Glutamatergic neuron (in vitro differentiated cells): ENCODE results near the gene RAD51AP2. TPM values are rescaled to one million over a fixed set of nuclear protein-coding genes. Genes with fewer than 3 reads are reported as not detected.

ENCODE experiments used
- DNase-seq: peaks from one replicate; pipeline ENCODE4 v3.0.0; 2022
- H3K27ac Mint-ChIP-seq: one replicate; pipeline ENCODE4 v1.8.0; 2020; ENCODE audit warnings: mild to moderate bottlenecking, mixed read lengths, inconsistent platforms; ENCODE audit not compliant: unreplicated experiment
- H3K27me3 Mint-ChIP-seq: one replicate; pipeline ENCODE4 v1.8.0; 2020; ENCODE audit warnings: mild to moderate bottlenecking, moderate library complexity, mixed read lengths, inconsistent platforms; ENCODE audit not compliant: unreplicated experiment
- H3K36me3 Mint-ChIP-seq: one replicate; pipeline ENCODE4 v1.8.0; 2020; ENCODE audit warnings: mild to moderate bottlenecking, mixed read lengths, inconsistent platforms; ENCODE audit not compliant: unreplicated experiment
- H3K4me1 Mint-ChIP-seq: one replicate; pipeline ENCODE4 v1.8.0; 2020; ENCODE audit warnings: mild to moderate bottlenecking, low read depth, mixed read lengths, inconsistent platforms; ENCODE audit not compliant: unreplicated experiment
- H3K4me3 Mint-ChIP-seq: one replicate; pipeline ENCODE4 v1.8.0; 2020; ENCODE audit warnings: mild to moderate bottlenecking, mixed read lengths, inconsistent platforms; ENCODE audit not compliant: unreplicated experiment
- H3K9me3 Mint-ChIP-seq: one replicate; pipeline ENCODE4 v1.8.0; 2020; ENCODE audit warnings: mild to moderate bottlenecking, moderate library complexity, mixed read lengths, inconsistent platforms; ENCODE audit not compliant: unreplicated experiment
- CTCF ChIP-seq: fragments of 200-600 bp; sonication (generic); IDR thresholded peaks from one replicate; pipeline ENCODE4 v1.5.0; 2021; ENCODE audit not compliant: partially characterized antibody, unreplicated experiment
- total RNA-seq: library from RNA; stranded (reverse); fragmentation: NEBNext Ultra II Directional; extraction: Animal tissue kit (Norgen Biotek cat#: 25700); gene quantifications from one replicate; pipeline ENCODE4 v1.2.1, GENCODE V29; 2021; ENCODE audit not compliant: unreplicated experiment

RAD51AP2 gene
- total RNA-seq, 1 donor from 2014 or later, result not detected

GRCh38 chr2:17521621-17522020, 3.4 kb upstream of the RAD51AP2 start:
- peaks cover 4% of the 10 kb centered on the region for H3K4me1 Mint-ChIP-seq
- H3K4me3 Mint-ChIP-seq, result no peak overlapping the region
- H3K9me3 Mint-ChIP-seq, result peaks cover 10% of the 10 kb centered on the region
- H3K36me3 Mint-ChIP-seq, result no peaks in the 10 kb centered on the region
- no peak overlapping the region for H3K27ac Mint-ChIP-seq
- H3K27me3 Mint-ChIP-seq, result peaks cover 1% of the 10 kb centered on the region
- DNase-seq, result no peak
- no peak for TF ChIP-seq CTCF

GRCh38 chr2:17520761-17521160, 2.5 kb upstream of the RAD51AP2 start:
- Mint-ChIP-seq H3K27me3 (peaks cover 1% of the 10 kb centered on the region), H3K4me3 (no peak overlapping the region), H3K36me3 (no peaks in the 10 kb centered on the region), H3K9me3 (peaks cover 10% of the 10 kb centered on the region), H3K4me1 (peaks cover 4% of the 10 kb centered on the region), H3K27ac (no peak overlapping the region)
- no peak for DNase-seq
- TF ChIP-seq CTCF, result no peak

GRCh38 chr2:17519486-17519885, 1.2 kb upstream of the RAD51AP2 start:
- Mint-ChIP-seq H3K4me1 (peaks cover 4% of the 10 kb centered on the region), H3K4me3 (no peak overlapping the region), H3K9me3 (peaks cover 10% of the 10 kb centered on the region), H3K27me3 (peaks cover 1% of the 10 kb centered on the region), H3K27ac (no peak overlapping the region), H3K36me3 (no peaks in the 10 kb centered on the region)
- no peak for DNase-seq
- TF ChIP-seq CTCF, result no peak

GRCh38 chr2:17517481-17518211, 594 bp downstream of the RAD51AP2 start:
- Mint-ChIP-seq H3K27ac (peak overlapping the region; percentile 84), H3K4me1 (peaks cover 4% of the 10 kb centered on the region), H3K36me3 (no peaks in the 10 kb centered on the region), H3K9me3 (peaks cover 10% of the 10 kb centered on the region), H3K27me3 (peaks cover 1% of the 10 kb centered on the region), H3K4me3 (peak overlapping the region; percentile 86)
- no peak for TF ChIP-seq CTCF
- no peak for DNase-seq

- Mint-ChIP-seq H3K9me3 (peaks cover 10% of the 10 kb centered on the region), H3K36me3 (no peaks in the 10 kb centered on the region), H3K27me3 (peaks cover 1% of the 10 kb centered on the region), H3K27ac (no peak overlapping the region), H3K4me3 (no peak overlapping the region), H3K4me1 (peaks cover 4% of the 10 kb centered on the region)
- TF ChIP-seq CTCF, result no peak
- DNase-seq, result no peak
Observed at GRCh38 chr2:17515652-17516051, 2.6 kb downstream of the RAD51AP2 start.
